Measurements from ENCODE around the gene RNF138.

Gene RNF138

DNA sequence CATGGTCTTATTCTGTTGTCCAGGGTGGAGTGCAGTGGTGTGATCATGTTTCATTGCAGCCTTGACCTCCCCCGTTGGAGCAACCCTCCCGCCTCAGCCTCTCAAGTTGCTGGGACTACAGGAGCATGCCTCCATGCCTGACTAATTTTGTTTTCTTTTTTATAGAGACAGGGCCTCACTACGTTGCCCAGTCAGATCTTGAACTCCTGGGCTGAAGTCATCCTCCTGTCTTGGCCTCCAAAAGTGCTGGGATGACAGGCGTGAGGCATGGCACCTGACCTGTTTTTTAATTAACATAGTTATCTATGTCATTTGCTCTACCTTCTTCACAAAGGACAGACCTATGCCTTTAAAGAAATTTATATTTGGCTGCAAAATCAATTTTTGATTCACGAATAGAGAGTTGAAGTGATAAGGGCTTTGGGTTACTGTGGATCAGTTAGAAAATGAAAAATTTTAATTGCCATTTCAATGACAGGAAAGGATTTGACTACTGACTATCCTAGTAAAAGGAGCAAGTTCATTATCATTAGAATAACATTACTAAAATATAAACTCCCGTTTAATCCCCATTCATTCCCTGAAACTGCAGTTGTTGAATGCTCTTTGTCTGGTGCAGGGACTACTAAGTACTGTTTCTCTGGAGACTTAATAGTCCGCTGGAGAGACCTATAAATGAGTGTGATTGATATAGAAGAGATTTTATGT is 3.7 kb downstream of the RNF138 start:
- no peak overlapping the region for H3K4me3 ChIP-seq (ENCODE audit: low read depth, low read length)
- TF ChIP-seq CTCF (IDR thresholded peaks at IDR 0.05; ENCODE audit: low read depth, low read length, missing control alignments): no peak
- no peak for DNase-seq (ENCODE audit: low read depth)
- in situ Hi-C loops (cut with HindIII; ENCODE audit: low sequenced_read_pairs): no loop called here

DNA sequence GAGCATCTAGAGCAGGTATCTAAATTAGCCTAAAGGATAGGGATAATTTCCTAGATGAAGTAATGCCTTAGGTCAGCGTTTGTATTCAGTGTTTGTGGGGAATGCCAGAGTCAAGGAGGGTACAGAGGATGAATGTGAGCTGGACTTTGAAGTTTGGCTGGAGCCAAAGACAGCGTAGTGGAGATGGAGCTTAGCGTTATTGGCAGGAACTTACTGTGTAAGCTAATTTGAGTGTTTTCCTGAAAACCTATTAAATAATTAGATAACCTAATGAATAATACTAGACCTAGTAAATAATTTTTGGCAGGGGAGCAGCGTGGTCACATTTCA is 4.2 kb downstream of the RNF138 start:
- in situ Hi-C loops (cut with HindIII; ENCODE audit: low sequenced_read_pairs): no loop called here
- no peak overlapping the region for H3K4me3 ChIP-seq (ENCODE audit: low read depth, low read length)
- no peak for DNase-seq (ENCODE audit: low read depth)
- TF ChIP-seq CTCF (IDR thresholded peaks at IDR 0.05; ENCODE audit: low read depth, low read length, missing control alignments): no peak

- no peak overlapping the region for H3K4me3 ChIP-seq (ENCODE audit: low read depth, low read length)
- TF ChIP-seq CTCF (IDR thresholded peaks at IDR 0.05; ENCODE audit: low read depth, low read length, missing control alignments): no peak
- in situ Hi-C loops (cut with HindIII; ENCODE audit: low sequenced_read_pairs): no loop called here
- DNase-seq (ENCODE audit: low read depth): no peak
These were observed 5.3 kb downstream of the RNF138 start for GRCh38 chr18:32096946-32097345.

- DNase-seq (ENCODE audit: low read depth): no peak
- no peak for TF ChIP-seq CTCF (IDR thresholded peaks at IDR 0.05; ENCODE audit: low read depth, low read length, missing control alignments)
- in situ Hi-C loops (cut with HindIII; ENCODE audit: low sequenced_read_pairs): no loop called here
- H3K4me3 ChIP-seq (ENCODE audit: low read depth, low read length): no peak overlapping the region
These were observed 12.8 kb downstream of the RNF138 start for GRCh38 chr18:32104516-32104915.

DNA sequence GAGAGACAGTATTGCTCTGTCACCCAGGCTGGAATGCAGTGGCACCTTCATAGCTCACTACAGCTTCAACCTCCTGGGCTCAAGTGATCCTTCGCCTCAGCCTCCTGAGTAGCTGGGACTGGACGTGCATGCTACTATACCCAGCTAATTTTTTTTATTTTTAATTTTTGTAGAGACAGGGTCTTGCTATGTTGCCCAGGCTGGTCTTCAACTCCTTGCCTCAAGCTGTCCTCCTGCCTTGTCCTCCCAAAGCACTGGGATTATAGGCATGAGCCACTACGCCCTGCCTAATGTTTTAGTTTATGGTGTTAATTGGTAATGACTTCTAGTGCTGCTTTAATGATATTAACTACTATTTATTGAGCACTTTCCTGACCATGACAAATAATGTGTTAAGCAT is 18.3 kb downstream of the RNF138 start:
- in situ Hi-C loops (cut with HindIII; ENCODE audit: low sequenced_read_pairs): no loop called here
- DNase-seq (ENCODE audit: low read depth): no peak
- TF ChIP-seq CTCF (IDR thresholded peaks at IDR 0.05; ENCODE audit: low read depth, low read length, missing control alignments): no peak
- no peak overlapping the region for H3K4me3 ChIP-seq (ENCODE audit: low read depth, low read length)

DNA sequence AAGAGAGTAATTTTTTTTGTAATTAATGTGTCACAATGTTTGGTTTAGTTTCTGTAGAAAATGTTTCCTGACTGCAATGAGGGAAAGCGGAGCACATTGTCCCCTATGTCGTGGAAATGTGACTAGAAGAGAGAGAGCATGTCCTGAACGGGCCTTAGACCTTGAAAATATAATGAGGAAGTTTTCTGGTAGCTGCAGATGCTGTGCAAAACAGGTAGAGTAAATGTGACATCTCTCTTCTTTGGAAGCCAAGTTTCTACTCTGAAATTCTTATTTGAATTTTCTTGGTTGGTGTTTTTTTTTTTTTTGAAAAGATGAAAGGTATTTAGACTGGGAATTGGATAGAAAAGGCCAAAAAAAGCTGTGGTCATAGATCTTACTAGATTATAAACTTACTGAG is 20.0 kb downstream of the RNF138 start:
- no peak overlapping the region for H3K4me3 ChIP-seq (ENCODE audit: low read depth, low read length)
- no peak for DNase-seq (ENCODE audit: low read depth)
- no peak for TF ChIP-seq CTCF (IDR thresholded peaks at IDR 0.05; ENCODE audit: low read depth, low read length, missing control alignments)
- in situ Hi-C loops (cut with HindIII; ENCODE audit: low sequenced_read_pairs): no loop called here
